Neural progenitor cell (in vitro differentiated cells): ENCODE data around the gene TBC1D4.

Experiments
- CTCF ChIP-seq: fragments of 200-600 bp; sonication (generic); IDR thresholded peaks from 2 replicates; pipeline ENCODE4 v1.5.1; 2017; ENCODE audit warnings: antibody characterized with exemption, mild to moderate bottlenecking
- EZH2 ChIP-seq: fragments of 200-600 bp; sonication (generic); IDR thresholded peaks from 2 replicates; pipeline ENCODE4 v1.6.1; 2017; ENCODE audit warnings: antibody characterized with exemption, mild to moderate bottlenecking, moderate library complexity
- EZH2phosphoT487 ChIP-seq: fragments of 200-600 bp; sonication (generic); IDR thresholded peaks from 2 replicates; pipeline ENCODE4 v1.6.1; 2017; ENCODE audit warnings: antibody characterized with exemption

- TF ChIP-seq EZH2 (no peak), CTCF (no peak), EZH2phosphoT487 (no peak)
These were observed 150.1 kb downstream of the TBC1D4 start for GRCh38 chr13:75331792-75332349.
